K562 (cell line): ENCODE results near the gene TLR2. TPM values are rescaled to one million over a fixed set of nuclear protein-coding genes. Genes with fewer than 3 reads are reported as not detected.

ENCODE experiments used
- ATAC-seq: fragments of 200-7000 bp; cut with Tn5 transposase; 3 replicates; pipeline ENCODE4 v1.9.1; 2020; ENCODE audit warnings: moderate library complexity
- BruUV-seq: library from RNA; stranded (reverse); fragments of 400-500 nt; replicated peaks from 2 replicates; lab custom pipeline; 2021; lab: Mats Ljungman, UMichigan
- CTCF ChIA-PET: fragments of 300-600 bp; formaldehyde crosslinking; extraction: SDS; loops from one replicate; lab custom pipeline; 2021; ENCODE audit warnings: low intra/inter-chr PET ratio; lab: Yijun Ruan, JAX
- POLR2A ChIA-PET: fragments of 300-600, 350-650 bp; sonication (Branson Sonifier 250); formaldehyde crosslinking; extraction: SDS; loops from one replicate; lab custom pipeline; 2021; ENCODE audit warnings: antibody characterized with exemption, inconsistent platforms; lab: Yijun Ruan, JAX
- DNase-seq, 4 experiments: peaks; one replicate each; pipeline versions ENCODE4 v3.0.0 to v3.0.0-alpha.2; 2011 to 2018; ENCODE audit warnings: low spot score in 3 of 4, mixed read lengths in 3 of 4; ENCODE audit errors: extremely low read depth in 1 of 4
- FAIRE-seq: peaks from 2 replicates; lab custom pipeline; 2011; peaks lifted over from hg19 to GRCh38; lab: Jason Lieb, UNC
- H2AFZ ChIP-seq: 2 replicates; pipeline ENCODE4 v1.6.0; 2011; ENCODE audit warnings: low read depth, low read length, control low read depth, inconsistent platforms
- H3K27ac ChIP-seq: fragments of 200-600 bp; 3 replicates; pipeline ENCODE4 v1.8.0; 2011; ENCODE audit warnings: low read depth, mild to moderate bottlenecking, control low read depth, inconsistent platforms, low read length, moderate library complexity, mixed read lengths; ENCODE audit errors: extremely low read depth
- H3K27me3 ChIP-seq, 2 experiments: fragments of 300-600 bp in 1 of 2; 2 replicates in 1 of 2; 3 replicates in 1 of 2; pipeline versions ENCODE4 v1.6.0 to v1.8.0; 2011; ENCODE audit warnings: inconsistent platforms in 2 of 2, low read length in 2 of 2, mild to moderate bottlenecking in 1 of 2, mixed read lengths in 1 of 2, moderate library complexity in 1 of 2; ENCODE audit not compliant: control insufficient read depth in 2 of 2, insufficient read depth in 2 of 2
- H3K36me3 ChIP-seq: fragments of 300-600 bp; 3 replicates; pipeline ENCODE4 v1.8.0; 2011; ENCODE audit warnings: mild to moderate bottlenecking, low read length, inconsistent platforms; ENCODE audit not compliant: control insufficient read depth, insufficient read depth
- H3K4me1 ChIP-seq, 2 experiments: fragments of 200-600 bp in 1 of 2; replicated peaks in 1 of 2; 2 replicates in 1 of 2; 3 replicates in 1 of 2; pipeline versions ENCODE4 v1.5.1 to v1.8.0; 2011; ENCODE audit warnings: inconsistent platforms in 2 of 2, low read length in 2 of 2, mild to moderate bottlenecking in 1 of 2, mixed read lengths in 1 of 2, moderate library complexity in 1 of 2; ENCODE audit not compliant: control insufficient read depth in 2 of 2, insufficient read depth in 2 of 2
- H3K4me2 ChIP-seq: 2 replicates; pipeline ENCODE4 v1.6.1; 2011; ENCODE audit warnings: low read length, control low read depth, inconsistent platforms, mixed read lengths; ENCODE audit not compliant: insufficient read depth
- H3K4me3 ChIP-seq: fragments of 200-600 bp; sonication (generic), shearing (Covaris generic); 2 replicates; pipeline ENCODE4 v1.5.1; 2016; ENCODE audit warnings: control low read depth, inconsistent platforms
- H3K79me2 ChIP-seq: fragments of 200-600 bp; 3 replicates; pipeline ENCODE4 v1.8.0; 2011; ENCODE audit warnings: low read length, inconsistent platforms; ENCODE audit not compliant: control insufficient read depth, insufficient read depth
- H3K9ac ChIP-seq, 2 experiments: 2 replicates each; pipeline versions ENCODE4 v1.6.0 to v1.6.1; 2011; ENCODE audit warnings: low read depth in 2 of 2, low read length in 2 of 2, control low read depth in 1 of 2, inconsistent platforms in 1 of 2, mild to moderate bottlenecking in 1 of 2, mixed read lengths in 1 of 2; ENCODE audit not compliant: insufficient read depth in 1 of 2
- H3K9me1 ChIP-seq: one replicate; pipeline ENCODE4 v1.6.0; 2011; ENCODE audit warnings: inconsistent platforms, mild to moderate bottlenecking, low read length, moderate library complexity; ENCODE audit not compliant: control insufficient read depth, insufficient read depth
- H3K9me3 ChIP-seq: replicated peaks from 2 replicates; pipeline ENCODE4 v1.5.1; 2011; ENCODE audit warnings: low read depth, low read length, inconsistent platforms; ENCODE audit not compliant: control insufficient read depth, insufficient read depth
- H4K20me1 ChIP-seq: replicated peaks from 2 replicates; pipeline ENCODE4 v1.6.1; 2011; ENCODE audit warnings: low read length, inconsistent platforms, mixed read lengths; ENCODE audit not compliant: control insufficient read depth, insufficient read depth
- POLR3G ChIP-seq: IDR thresholded peaks from 2 replicates; pipeline ENCODE4 v1.6.1; 2011; ENCODE audit not compliant: insufficient read length, insufficient replicate concordance; ENCODE audit errors: extremely low read depth
- POU5F1 ChIP-seq: fragments of 150-350 bp; IDR thresholded peaks from 2 replicates; pipeline ENCODE4 v1.6.1; 2014; ENCODE audit warnings: borderline replicate concordance, low read length, low read depth, mild to moderate bottlenecking; ENCODE audit not compliant: partially characterized antibody
- RFX1 ChIP-seq: fragments of 450-650 bp; IDR thresholded peaks from 2 replicates; pipeline ENCODE4 v1.6.1; 2016; ENCODE audit warnings: mild to moderate bottlenecking, moderate library complexity
- SIN3B ChIP-seq: fragments of 450-650 bp; IDR thresholded peaks from 2 replicates; pipeline ENCODE4 v1.6.1; 2017; ENCODE audit warnings: low read depth, mild to moderate bottlenecking, moderate library complexity
- TAF1 ChIP-seq: IDR thresholded peaks from 2 replicates; pipeline ENCODE4 v1.6.1; 2011; ENCODE audit warnings: mild to moderate bottlenecking, low read length, moderate library complexity; ENCODE audit not compliant: insufficient read depth, control insufficient read depth, severe bottlenecking; ENCODE audit errors: extremely low read depth
- TOE1 ChIP-seq, 2 experiments: fragments of 450-650 bp in 1 of 2; sonication (generic) in 1 of 2; formaldehyde crosslinking in 1 of 2; IDR thresholded peaks; 2 replicates each; pipeline versions ENCODE4 v1.7.1 to v1.8.0; 2016 to 2022; ENCODE audit warnings: borderline replicate concordance in 2 of 2, mild to moderate bottlenecking in 2 of 2, antibody characterized with exemption in 1 of 2, inconsistent platforms in 1 of 2, low read depth in 1 of 2, missing genetic modification reagents in 1 of 2, moderate library complexity in 1 of 2
- ZNF436 ChIP-seq: fragments of 250-450, 450-650 bp; sonication (Bioruptor Pico); formaldehyde crosslinking; IDR thresholded peaks from 2 replicates; pipeline ENCODE4 v1.7.0; 2020; ENCODE audit warnings: mild to moderate bottlenecking
- WGBS: fragments of 100-300 bp; shearing (Covaris generic); methylation state at CpG from one replicate; pipeline ENCODE4 v1.1.6; 2016; ENCODE audit warnings: low coverage, mixed read lengths; ENCODE audit not compliant: insufficient coverage; ENCODE audit errors: missing lambda C conversion rate; 5-methylcytosine and 5-hydroxymethylcytosine counted together
- in situ Hi-C: fragments of 300-500 bp; cut with MboI; formaldehyde crosslinking; loops from 4 replicates; pipeline ENCODE4 v1.15.0; 2018; ENCODE audit warnings: inconsistent platforms, mixed read lengths
- intact Hi-C: fragments of 100-400 bp; cut with micrococcal nuclease; formaldehyde crosslinking; loops from 2 replicates; pipeline ENCODE4 v1.14.2; 2022
- polyA plus RNA-seq, 8 experiments: library from polyadenylated mRNA; depleted of rRNA in 4 of 8; stranded (reverse) in 5 of 8; unstranded in 3 of 8; fragments of >200 nt; fragmentation: Nextera tagmentation in 2 of 8; fragmentation: Illumina TruSeq in 1 of 8; extraction: Ambion mirVana in 2 of 8; extraction: Trizol in 1 of 8; gene quantifications; 2 replicates each; pipeline versions ENCODE4 v1.2.1 to v1.2.3, GENCODE V29; 2011 to 2014; ENCODE audit warnings: inconsistent platforms in 1 of 8, missing spikeins in 1 of 8
- total RNA-seq, 7 experiments: library from RNA; depleted of rRNA in 6 of 7; stranded (reverse); fragments of >200 nt in 6 of 7; fragmentation: Illumina TruSeq in 2 of 7; extraction: Trizol in 2 of 7; gene quantifications; 2 replicates each; pipeline versions ENCODE4 v1.2.1 to v1.2.3, GENCODE V29; 2011 to 2021; ENCODE audit warnings: low replicate concordance in 1 of 7
- TF ChIP-seq, protein P1 (sequence below), 2 experiments: IDR thresholded peaks; 2 replicates each; pipeline ENCODE4 v1.6.1; 2011; ENCODE audit warnings: borderline replicate concordance in 1 of 2, control low read depth in 1 of 2, low read depth in 1 of 2, low read length in 1 of 2, mild to moderate bottlenecking in 1 of 2, mixed read lengths in 1 of 2, moderate library complexity in 1 of 2; ENCODE audit not compliant: insufficient read depth in 1 of 2, insufficient read length in 1 of 2, poor library complexity in 1 of 2, severe bottlenecking in 1 of 2; ENCODE audit errors: extremely low read depth in 1 of 2

Gene TLR2
- total and polyA plus RNA-seq, 9 of the 15 experiments (the other 6 are each of a cell fraction or from before 2014, with no cell fraction given): 0.09 to 0.11 TPM; not detected in 7

GRCh38 chr4:153647975-153648374, 36.1 kb upstream of the TLR2 start:
- H3K27me3 ChIP-seq: peaks cover 0 to 12% of the 10 kb centered on the region in 2 experiments; a peak in 2 of 5 replicates
- no peak overlapping the region for H3K27ac ChIP-seq
- no peak for FAIRE-seq
- no peaks in the 10 kb centered on the region for H3K36me3 ChIP-seq
- intact Hi-C loops: loop anchor here (2.0 to 10.0 kb wide), 3 partner anchors 215 to 563 kb away; no protein-coding TSS in a partner anchor
- ChIA-PET CTCF (interaction anchor here (0.6 kb wide), 1 partner anchor 21 kb away, joined by 4 read pairs; no protein-coding TSS in a partner anchor), POLR2A (interaction anchor here (0.6 kb wide), 1 partner anchor 144 kb away, joined by 3 read pairs; no protein-coding TSS in a partner anchor)
- H3K4me1 ChIP-seq: no peaks in the 10 kb centered on the region; a peak in 1 of 5 replicates
- DNase-seq: no peak
- WGBS: 2% methylated on average over 4 of the region's 4 CpGs
- no TSS peak for BruUV-seq
- H3K9me3 ChIP-seq: no peaks in the 10 kb centered on the region
- H3K4me3 ChIP-seq: no peak overlapping the region
- H3K79me2 ChIP-seq: no peaks in the 10 kb centered on the region
- H4K20me1 ChIP-seq: no peaks in the 10 kb centered on the region
- no peaks in the 10 kb centered on the region for H3K9me1 ChIP-seq
- in situ Hi-C loops: no loop called here
- 0 out of 2 replicates have a peak overlapping the region, but pooled peaks have one; percentile 30 for H2AFZ ChIP-seq
- no peak for ATAC-seq
- no peak overlapping the region for H3K4me2 ChIP-seq
- no peak overlapping the region for H3K9ac ChIP-seq
- TF ChIP-seq TAF1: no peak
- TF ChIP-seq, protein P1, sequence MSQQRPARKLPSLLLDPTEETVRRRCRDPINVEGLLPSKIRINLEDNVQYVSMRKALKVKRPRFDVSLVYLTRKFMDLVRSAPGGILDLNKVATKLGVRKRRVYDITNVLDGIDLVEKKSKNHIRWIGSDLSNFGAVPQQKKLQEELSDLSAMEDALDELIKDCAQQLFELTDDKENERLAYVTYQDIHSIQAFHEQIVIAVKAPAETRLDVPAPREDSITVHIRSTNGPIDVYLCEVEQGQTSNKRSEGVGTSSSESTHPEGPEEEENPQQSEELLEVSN (IDR thresholded peaks at IDR 0.05; ENCODE audit: borderline replicate concordance in 1 of 2, extremely low read depth in 1 of 2, insufficient read depth in 1 of 2, insufficient read length in 1 of 2, low read depth in 1 of 2, low read length in 1 of 2, poor library complexity in 1 of 2, severe bottlenecking in 1 of 2): peak in 1 of 2 experiments; percentile 32
- no peak for TF ChIP-seq ZNF436 (CRISPR knock-in tag)
- TF ChIP-seq POLR3G: no peak
- TF ChIP-seq POU5F1: no peak
- TF ChIP-seq SIN3B: no peak
- TF ChIP-seq RFX1: no peak
- TF ChIP-seq TOE1 (IDR thresholded peaks at IDR 0.05; ENCODE audit: borderline replicate concordance): no peak
- TF ChIP-seq TOE1 (CRISPR knock-in tag; IDR thresholded peaks at IDR 0.05; ENCODE audit: borderline replicate concordance, low read depth): no peak
